ENCODE results near the gene AK8.
A peak's percentile ranks its signal among the peaks of the same experiment; 100 is the strongest.

AK8 gene

DNA sequence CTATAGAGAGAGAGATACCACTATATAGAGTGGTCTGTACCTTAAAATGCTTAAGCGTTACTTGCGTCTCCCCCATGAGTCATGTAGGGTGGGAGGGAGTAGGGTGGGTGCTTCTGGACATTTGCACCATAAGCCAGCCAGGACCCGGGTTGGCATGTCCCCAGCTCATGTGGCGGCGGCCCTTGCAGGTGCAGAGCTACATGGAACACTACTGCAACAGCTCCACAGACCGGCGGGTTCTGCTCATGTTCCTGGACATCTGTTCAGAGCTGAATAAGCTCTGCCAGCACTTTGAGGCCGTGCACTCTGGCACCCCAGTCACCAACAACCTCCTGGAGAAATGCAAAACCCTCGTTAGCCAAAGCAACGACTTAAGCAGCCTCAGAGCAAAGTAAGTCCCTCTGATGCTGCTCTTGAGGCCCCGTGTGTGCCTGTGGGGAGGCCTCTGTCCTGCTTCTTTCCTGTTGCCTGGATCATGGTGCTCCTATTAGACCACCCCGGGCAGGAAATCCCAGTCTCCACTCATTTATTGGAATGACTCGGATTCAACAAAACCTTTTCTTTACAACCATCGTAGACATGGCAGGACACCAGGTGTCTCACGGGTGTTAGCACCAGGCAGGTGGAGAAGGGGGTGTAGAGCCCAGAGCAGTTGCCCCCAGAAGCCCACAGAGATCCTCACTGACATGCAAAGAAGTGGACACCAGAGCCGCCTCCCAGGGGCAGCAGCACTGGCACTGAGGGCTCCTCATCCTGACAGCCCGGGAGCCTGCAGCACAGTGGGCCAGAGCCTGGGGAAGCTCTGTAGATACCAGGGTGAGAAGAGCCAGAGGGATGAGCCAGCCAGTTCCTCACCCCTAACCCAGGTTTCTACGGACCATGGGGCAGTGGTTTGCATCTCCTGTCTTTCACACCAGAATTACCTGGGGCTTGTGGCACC, 9.4 kb upstream of the AK8 start:
- no peak overlapping the region for H3K4me3 ChIP-seq (ENCODE audit: low read depth, low read length)

DNA sequence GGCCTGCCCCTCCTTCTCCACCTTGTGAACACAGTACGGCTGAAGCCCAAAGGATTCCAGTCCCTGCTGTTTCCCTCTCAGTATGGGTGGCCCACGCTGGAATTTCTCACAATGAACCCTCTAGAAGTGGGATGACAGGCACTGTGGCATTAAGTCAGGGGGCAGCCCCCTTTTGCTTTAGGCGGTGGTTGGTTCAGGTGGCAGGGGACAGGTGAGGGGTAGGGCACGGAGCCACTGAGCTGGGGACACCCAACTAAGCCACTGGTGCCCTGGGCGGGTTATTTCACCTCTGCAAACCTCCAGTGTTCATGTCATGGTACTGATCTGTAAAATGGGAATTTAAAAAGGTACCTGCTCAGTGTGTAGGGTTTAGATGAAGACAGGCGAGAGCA, 8.2 kb upstream of the AK8 start:
- no peak overlapping the region for H3K4me3 ChIP-seq (ENCODE audit: low read depth, low read length)

DNA sequence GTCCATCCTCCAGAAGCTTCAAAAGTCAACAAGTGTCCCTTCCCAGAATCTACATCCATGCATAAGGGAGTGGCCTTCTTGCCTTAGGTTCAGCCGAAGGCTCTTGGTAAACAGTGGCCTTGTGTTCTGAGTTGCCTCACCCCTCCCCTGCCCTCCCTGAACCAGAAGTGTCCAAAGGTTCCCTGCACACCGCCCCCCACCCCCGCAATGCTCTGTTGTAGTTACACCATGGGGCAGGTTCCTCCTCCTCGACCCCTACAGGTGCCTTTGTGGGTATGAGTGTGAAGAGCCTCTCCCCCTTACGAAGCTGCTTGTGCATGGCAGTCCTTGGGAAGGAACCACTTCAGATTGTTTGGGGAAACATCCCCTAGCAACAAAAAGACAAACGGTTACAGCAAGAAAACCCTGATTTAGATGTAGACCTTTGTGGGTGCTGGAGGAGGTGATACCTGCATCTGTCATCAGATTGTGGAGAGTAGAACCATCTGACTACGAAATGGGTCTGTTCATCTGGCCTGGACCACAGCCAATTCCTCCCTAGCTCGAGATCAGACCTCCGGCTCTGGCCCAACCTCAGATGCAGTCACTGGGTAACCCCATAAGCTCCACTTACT, 7.7 kb upstream of the AK8 start:
- no peak overlapping the region for H3K4me3 ChIP-seq (ENCODE audit: low read depth, low read length)

DNA sequence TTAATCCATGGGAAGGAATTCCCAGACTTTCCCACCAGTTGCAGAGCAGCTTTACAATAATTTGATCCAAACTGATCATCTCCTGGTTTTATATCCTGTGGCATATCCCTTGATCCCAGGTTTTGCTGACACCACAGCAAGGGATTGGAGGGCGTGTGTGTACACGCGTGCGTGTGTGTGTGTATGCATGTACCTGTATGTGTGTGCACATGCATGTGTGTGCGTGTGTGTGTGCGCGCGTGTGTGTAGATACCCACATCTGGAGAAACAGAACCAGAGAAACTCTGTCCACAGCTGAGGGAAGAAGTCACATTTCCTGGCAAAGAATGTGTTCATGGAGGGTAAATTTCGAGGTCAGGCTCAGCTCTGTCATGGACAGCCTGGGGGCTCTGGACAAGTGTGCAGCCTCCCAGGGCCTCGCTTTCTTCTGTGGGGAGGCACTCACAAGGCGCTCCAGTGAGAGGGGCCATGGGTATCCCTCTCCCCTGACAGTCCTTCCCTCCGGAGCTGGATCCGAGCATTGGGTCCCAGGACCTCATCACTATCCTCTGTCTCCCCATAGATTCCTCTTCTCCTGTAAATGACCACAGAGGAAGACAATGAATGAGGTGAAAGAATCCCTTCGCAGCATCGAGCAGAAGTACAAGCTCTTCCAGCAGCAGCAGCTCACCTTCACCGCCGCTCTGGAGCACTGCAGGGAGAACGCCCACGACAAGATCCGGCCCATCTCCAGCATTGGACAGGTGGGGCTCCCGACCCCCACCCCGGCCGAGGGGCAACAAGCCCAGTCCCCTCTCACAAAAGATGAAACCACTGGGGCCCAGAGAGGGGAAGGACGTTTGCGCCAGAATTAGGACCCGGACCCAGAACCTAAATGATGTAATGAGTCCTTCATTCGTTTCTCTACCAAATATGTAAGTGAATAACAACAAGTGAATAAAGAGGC, 5.5 kb upstream of the AK8 start:
- H3K4me3 ChIP-seq (ENCODE audit: low read depth, low read length), result no peak overlapping the region

DNA sequence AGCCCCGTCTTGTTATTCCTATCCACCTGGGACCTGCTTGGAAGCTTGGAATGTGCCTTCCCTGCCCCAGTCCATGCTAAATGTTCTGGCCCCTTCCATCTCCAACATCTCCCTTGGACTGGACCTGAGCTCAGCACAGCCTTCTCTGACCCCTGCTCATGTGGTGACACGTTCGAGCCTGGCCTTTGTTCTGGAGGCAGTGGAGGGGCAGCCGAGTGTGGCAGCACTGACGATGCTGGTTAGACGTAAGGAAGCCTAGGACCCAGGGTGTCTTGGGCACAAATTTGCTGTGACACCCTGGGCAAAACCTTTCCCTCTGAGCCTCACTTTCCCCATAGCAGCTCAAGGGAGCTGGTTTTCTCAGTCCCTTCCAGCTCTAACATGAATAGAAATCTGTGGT, 4.5 kb upstream of the AK8 start:
- H3K4me3 ChIP-seq (ENCODE audit: low read depth, low read length), result no peak overlapping the region

DNA sequence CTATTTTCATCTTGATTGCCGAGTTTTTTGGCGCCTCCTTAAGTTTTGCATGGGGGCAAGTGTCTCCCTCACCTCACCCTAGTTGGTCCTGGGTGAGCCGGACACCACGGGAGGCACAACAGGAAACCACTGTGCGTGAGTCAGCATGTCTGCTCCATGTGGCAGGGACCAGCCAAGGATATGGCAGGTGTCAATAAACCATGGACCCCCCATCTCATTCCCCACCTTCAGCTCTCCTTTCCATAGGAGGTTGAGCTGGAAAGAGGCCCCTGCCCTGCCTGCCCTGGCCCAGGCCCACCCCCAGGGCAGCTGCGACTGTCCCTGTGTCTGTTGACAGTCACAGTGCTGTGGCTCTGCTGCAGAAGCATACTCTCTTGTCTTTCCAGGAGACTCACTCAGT, 3.7 kb upstream of the AK8 start:
- H3K4me3 ChIP-seq (ENCODE audit: low read depth, low read length), result no peak overlapping the region

DNA sequence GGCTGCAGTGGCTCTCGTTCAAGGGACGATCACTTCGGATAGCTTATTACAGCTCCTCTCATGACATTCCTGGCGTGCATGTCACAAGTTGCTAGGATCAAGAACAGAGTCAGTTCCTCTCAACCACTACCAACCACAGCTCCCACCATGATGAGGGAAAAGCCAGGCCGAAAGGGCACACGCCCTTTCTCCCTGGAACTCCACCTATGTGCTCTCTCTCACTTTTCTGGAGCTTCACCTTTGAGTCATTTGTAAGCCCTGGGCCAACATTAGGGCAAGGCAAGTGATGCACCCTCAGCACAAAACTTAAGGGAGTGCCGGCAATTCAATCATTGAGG, 2.2 kb upstream of the AK8 start:
- H3K4me3 ChIP-seq (ENCODE audit: low read depth, low read length), result no peak overlapping the region

DNA sequence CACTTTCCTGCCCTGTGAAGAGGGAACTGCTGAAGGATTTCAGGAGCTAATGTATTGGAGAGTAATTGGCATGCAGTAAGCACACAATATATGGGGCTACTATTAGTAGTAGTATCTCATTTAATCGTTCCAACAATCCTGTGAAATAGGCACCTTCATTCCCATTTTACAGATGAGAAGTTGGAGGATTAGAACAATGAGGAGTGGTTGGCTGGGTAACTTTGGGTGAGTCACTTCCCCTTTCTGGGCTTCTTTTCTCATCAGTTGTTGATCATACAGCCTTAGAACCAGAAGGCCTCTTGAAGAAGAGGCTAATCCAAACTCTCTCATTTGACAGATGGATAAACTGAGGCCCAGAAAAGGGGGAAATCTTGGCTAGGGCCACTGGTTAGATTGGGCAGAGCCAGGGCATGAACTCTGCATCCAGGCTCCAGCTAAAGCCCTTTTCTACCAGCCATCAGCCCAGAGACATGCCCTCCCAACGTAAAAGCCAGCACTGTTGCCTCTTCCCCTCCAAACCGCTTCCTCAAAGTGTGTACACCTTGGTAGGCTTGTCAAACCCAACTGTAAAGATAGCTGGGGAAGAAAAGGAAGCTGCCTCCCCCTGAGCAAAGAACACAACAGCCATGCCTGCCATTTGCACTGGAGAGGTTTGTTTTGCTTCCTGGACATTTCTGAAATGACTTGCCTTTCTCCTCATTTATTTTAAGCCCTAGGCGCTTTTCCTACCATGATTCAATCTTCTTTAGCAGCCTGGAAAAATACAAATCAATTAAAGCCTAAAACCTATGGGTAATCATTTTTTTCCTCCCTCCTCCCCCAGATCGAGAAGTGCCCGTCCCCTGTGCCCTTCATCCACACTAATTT, 1.6 kb upstream of the AK8 start:
- no peak overlapping the region for H3K4me3 ChIP-seq (ENCODE audit: low read depth, low read length)

DNA sequence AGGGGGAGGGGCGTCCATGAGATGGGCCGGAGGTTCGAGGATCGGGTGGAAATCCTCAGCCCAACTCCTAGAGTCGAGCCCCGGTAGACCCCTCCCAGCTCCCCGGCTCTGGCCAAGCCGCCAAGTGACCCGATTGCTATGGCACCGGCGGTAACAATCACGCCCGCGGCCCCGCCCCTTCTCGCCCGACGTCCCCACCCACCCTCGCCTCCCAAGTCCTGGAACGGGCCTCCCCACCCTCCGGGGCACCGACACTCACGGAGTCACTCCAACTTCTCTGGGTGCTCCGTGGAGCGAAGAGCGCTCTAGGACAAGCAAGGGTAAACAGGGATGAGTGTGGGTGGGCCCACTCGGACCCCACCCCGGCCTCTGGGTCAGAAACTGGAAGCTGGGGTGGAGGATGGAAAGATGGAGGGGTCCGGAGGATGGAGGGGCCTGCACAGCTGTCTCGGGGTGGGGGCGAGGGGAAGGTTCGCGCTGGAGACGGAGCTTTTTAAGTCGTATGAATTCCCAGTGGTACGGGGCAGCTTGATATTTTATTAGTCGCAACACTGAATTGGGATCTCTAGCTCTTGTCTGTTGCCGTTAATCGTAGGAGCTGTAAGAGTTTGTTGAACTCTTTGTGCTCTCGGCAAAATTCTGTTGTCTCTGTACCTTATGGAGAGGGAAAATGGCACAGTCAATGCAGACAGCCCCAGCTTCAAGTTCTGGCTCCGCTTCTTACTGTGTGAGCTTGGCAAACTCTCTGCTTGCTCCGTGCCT, 792 bp upstream of the AK8 start, which contains the start of gene SPACA9:
TSS of gene SPACA9 (plus strand) at position 204 of the 762 bp plus-strand sequence. CDS start 5,050 bp downstream, outside the sequence.
- H3K4me3 ChIP-seq (ENCODE audit: low read depth, low read length), result peak within 1 kb of the TSS; percentile 88

DNA sequence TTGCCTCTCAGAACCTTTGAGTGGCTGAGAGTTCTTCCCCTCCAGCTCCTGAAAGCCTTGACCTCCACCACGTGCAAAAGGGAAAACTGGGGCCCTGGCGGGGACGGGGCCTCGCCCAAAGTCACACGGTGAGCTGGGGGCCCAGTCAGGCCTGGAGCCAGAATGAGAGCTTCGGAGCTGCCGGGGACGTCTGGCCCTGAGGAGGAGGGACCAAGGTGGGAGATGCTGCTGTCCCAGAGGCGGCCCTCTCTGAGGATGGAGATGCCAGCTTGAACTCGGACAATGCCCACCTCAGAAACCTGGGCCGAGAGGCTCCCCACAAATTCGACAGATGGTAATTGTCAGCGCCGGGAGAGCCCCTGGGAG, 643 bp downstream of the AK8 start:
- H3K4me3 ChIP-seq (ENCODE audit: low read depth, low read length), result peak overlapping the region; percentile 88

DNA sequence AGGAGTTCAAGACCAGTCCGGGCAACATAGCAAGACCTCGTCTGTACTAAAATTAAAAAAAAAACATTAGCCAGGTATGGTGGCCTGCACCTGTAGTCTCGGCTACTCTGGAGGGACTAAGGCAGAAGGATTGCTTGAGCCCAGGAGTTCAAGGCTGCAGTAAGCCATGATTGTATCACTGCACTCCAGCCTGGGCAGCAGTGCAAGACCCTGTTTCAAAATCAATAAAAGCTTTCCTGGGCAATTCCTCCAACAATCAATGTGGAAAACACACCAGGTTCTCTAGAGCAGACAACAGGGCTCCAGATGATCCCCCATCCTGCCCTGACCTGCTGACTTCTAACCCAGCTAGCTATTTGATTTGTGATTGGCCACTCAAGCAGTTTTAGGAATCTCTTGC, 1.2 kb downstream of the AK8 start:
- H3K4me3 ChIP-seq (ENCODE audit: low read depth, low read length), result no peak overlapping the region

DNA sequence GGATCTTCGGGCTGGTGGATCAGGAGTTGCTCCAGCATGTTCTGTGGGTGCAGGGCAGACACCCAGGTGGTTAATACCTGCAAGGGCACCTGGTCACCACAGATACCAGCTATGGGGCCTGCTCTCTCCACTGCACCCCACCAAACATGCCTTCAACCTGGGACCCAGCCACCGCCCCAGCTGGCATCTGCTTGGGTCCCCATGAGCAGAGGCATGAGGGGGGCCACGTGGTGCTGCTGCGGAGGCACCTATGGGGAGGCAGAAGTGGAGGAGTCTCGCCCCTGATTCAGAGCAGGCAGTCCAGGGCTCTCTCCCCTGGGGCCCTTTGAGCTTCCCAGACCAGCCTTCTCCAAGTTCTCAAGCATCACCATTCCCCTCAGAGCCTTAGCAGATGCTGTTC, 2.9 kb downstream of the AK8 start:
- no peak overlapping the region for H3K4me3 ChIP-seq (ENCODE audit: low read depth, low read length)

DNA sequence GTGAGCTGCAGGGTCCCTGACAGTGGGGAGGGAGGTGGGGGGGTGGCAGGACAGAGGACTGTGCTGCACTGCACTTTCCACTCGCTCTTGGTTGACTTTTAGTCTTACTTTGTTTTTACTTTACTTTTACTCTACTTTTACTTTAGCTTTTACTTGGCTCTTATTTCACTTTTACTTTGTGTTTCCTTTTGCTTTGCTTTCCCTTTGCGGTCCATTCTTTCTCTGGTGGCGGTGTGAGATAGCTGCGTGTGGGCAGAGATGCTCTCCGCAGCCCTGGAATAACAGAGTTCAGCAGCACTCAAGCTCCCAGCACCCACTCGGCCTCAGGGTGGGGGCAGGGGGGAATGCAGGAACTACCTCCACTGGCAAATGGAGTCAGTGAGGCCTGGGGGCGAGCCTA, 4.7 kb downstream of the AK8 start:
- H3K4me3 ChIP-seq (ENCODE audit: low read depth, low read length), result no peak overlapping the region

DNA sequence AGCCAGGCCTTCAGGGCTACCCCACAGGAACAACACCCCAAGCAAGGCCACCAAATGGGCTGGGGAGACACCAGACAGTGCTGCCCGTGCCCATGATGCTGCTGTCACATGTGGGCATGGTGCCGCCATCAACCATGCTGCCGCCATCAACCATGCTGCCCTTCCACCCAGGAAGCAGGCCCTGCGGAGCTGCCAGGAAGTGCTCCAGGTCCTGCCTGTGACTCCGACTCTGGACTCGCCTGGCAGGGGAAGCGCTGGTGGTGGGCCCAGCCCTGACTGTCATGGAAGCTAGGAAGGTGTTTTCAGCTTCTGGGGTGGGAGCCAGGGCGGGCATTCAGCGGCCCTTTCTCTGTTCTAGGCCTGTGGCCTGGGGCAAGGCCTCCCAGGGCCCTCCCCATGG, 8.8 kb downstream of the AK8 start:
- H3K4me3 ChIP-seq (ENCODE audit: low read depth, low read length), result no peak overlapping the region

DNA sequence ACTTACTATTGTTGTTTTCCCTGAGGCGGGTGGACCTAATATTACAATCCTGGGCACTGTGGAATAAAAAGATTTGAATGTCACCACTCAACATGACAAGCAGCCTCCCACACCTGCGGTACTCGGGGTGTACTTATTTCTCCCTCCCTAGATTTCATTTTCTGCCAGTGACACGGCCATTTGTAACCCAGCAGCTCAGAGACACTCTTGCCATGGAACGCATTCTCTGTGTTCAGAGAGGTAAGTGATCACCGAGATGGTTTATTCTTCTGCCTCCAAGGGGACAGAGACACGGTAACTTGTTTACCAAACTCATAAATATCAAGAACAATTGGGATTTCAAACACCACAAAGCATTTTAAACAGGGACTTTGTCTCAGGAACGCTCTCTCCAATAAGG, 11.2 kb downstream of the AK8 start:
- H3K4me3 ChIP-seq (ENCODE audit: low read depth, low read length), result no peak overlapping the region

DNA sequence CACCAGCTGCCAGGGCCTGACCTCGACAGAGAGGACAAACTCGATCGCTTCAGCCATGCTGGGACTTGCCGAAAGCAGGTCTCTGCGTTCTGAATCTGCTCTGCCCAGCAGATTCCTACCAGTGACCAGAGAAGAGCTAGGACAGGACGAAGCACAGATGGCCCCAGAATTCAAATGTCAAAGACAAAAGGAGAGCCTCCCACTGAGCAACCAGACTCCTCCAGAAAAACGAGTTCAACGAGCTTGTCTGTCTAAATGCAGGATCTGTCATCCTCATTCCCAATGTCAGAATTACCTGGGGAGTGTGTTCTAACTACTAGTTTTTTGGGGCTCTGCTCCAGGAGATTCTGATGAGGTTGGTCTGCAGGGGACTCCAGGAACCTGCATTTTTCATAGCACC, 13.4 kb downstream of the AK8 start:
- H3K4me3 ChIP-seq (ENCODE audit: low read depth, low read length), result no peak overlapping the region

DNA sequence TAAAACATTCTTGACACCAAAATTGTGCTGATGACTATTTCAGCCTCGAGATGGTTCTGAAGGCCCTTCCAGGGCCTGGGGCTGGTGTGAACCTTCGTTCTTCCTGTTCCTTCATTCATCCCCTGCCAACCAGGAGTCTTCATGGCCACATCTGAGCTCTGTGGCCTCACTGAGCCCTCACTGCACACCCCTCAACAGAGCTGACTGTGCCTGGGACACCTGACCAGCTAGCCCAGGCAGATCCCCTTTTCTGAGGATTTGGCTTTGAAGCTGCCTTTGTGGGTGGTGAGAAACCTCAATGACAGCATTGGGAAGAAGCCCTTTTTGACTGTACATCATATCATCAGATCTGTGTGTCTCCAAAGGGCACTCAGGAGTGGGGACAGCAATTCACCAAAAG, 13.8 kb downstream of the AK8 start:
- H3K4me3 ChIP-seq (ENCODE audit: low read depth, low read length), result no peak overlapping the region

DNA sequence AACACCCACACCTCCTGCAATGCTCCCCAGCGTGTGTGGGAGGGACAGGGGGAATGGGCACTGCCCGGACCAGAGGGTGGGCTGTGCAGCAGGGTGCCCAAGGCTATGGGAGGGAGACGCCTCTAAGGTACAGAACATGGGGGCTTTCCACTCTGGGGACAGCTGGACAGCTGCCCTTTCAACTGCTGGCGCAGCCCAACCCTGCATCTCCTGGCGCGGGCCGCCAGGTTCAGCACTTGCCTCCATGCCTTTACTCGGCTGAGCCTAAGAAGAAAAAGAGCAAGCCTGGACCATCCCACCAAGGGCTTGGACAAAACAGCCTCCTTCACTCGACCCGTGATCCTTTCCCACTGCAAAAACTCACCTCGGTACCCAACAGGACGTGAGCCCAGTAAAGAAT, 15.0 kb downstream of the AK8 start:
- H3K4me3 ChIP-seq (ENCODE audit: low read depth, low read length), result no peak overlapping the region

DNA sequence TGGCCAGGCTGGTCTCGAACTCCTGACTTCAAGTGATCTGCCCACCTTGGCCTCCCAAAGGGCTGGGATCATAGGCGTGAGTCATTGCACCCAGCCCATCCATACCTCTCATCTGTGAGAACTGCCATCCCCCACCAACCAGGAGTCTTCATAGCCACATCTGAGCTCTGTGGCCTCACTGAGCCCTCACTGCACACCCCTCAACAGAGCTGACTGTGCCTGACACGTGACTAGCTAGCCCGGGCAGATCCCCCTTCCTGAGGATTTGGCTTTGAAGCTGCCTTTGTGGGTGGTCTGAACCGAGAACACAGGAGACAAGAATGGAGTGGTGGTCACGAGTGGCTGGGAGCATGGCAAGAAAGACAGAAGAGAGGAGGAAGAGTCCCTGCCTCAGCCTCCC, 15.6 kb downstream of the AK8 start:
- no peak overlapping the region for H3K4me3 ChIP-seq (ENCODE audit: low read depth, low read length)

DNA sequence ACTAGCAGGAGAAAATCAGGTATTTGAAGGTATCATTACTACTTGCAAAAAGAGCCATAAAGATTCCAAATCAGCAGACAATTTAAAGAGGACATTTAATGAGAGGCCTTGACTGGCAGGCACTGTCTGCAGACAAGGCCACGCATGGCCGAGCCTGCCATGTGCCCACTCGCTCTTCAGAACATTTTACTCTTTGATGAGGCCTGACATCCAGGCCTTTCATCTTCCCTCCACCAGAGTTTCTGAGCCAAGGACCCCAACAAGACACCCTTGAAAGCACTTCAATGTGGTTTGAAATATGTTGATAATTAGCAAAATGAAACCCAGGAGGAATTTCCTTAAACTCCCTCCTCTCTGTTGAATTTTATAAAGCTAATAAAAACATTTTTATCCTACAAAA, 16.4 kb downstream of the AK8 start:
- H3K4me3 ChIP-seq (ENCODE audit: low read depth, low read length), result no peak overlapping the region

All from iPS-11a (cell line).